Tibial nerve (tissue), 4 donors: ENCODE results near the gene NALCN. TPM values are rescaled to one million over a fixed set of nuclear protein-coding genes. Genes with fewer than 3 reads are reported as not detected.
A peak's percentile ranks its signal among the peaks of the same experiment; 100 is the strongest.

Experiments used
- DNase-seq, 2 donors: peaks; one replicate each; pipeline ENCODE4 v3.0.0-alpha.2; 2019; ENCODE audit warnings: low spot score in 2 of 2
- H3K27ac ChIP-seq, 4 donors: fragments of 200-600 bp; sonication (generic) in 3 of 4; one replicate each; pipeline ENCODE4 v1.5.1; 2017 to 2019; ENCODE audit warnings: mild to moderate bottlenecking in 1 of 4
- H3K27me3 ChIP-seq, 2 donors: fragments of 200-600 bp; sonication (generic) in 1 of 2; one replicate each; pipeline versions ENCODE4 v1.5.1 to v1.6.0; 2017 to 2019
- H3K36me3 ChIP-seq, 3 donors: fragments of 200-600 bp; sonication (generic); one replicate each; pipeline ENCODE4 v1.5.1; 2018 to 2019
- H3K4me1 ChIP-seq, 4 donors: fragments of 200-600 bp; sonication (generic) in 3 of 4; one replicate each; pipeline ENCODE4 v1.5.1; 2017 to 2019
- H3K4me3 ChIP-seq, 4 donors: fragments of 200-600 bp; sonication (generic) in 3 of 4; one replicate each; pipeline ENCODE4 v1.5.1; 2017 to 2019; ENCODE audit warnings: mild to moderate bottlenecking in 1 of 4, moderate library complexity in 1 of 4
- H3K9me3 ChIP-seq, 4 donors: fragments of 200-600 bp; sonication (generic) in 3 of 4; one replicate each; pipeline ENCODE4 v1.5.1; 2017 to 2019
- EP300 ChIP-seq, 2 donors: sonication (generic); formaldehyde crosslinking; IDR thresholded peaks; one replicate each; pipeline ENCODE4 v1.6.1; 2017; ENCODE audit warnings: antibody characterized with exemption in 2 of 2, mild to moderate bottlenecking in 1 of 2
- POLR2A ChIP-seq, 2 donors: fragments of 450-650 bp; IDR thresholded peaks; one replicate each; pipeline ENCODE4 v1.6.1; 2017; ENCODE audit warnings: antibody characterized with exemption in 2 of 2, mild to moderate bottlenecking in 2 of 2, moderate library complexity in 2 of 2
- WGBS, 2 donors: methylation state at CpG; one replicate each; pipeline ENCODE4 v1.1.5; 2018; 5-methylcytosine and 5-hydroxymethylcytosine counted together
- total RNA-seq, 4 donors: library from RNA; depleted of rRNA; stranded (reverse); fragments of >200 nt; gene quantifications; one replicate each; pipeline ENCODE4 v1.1.0, GENCODE V29; 2016
- TF ChIP-seq, protein P1 (sequence below), 5 experiments: fragments of 200-600 bp in 3 of 5; fragments of 450-650 bp in 2 of 5; sonication (generic) in 3 of 5; IDR thresholded peaks; one replicate each; pipeline ENCODE4 v1.5.1; 2016 to 2019; ENCODE audit warnings: antibody characterized with exemption in 5 of 5, mild to moderate bottlenecking in 3 of 5, moderate library complexity in 2 of 5

NALCN gene
- total RNA-seq, 4 donors from 2014 or later: 6.0 to 11.8 (median 8.7) TPM

DNA sequence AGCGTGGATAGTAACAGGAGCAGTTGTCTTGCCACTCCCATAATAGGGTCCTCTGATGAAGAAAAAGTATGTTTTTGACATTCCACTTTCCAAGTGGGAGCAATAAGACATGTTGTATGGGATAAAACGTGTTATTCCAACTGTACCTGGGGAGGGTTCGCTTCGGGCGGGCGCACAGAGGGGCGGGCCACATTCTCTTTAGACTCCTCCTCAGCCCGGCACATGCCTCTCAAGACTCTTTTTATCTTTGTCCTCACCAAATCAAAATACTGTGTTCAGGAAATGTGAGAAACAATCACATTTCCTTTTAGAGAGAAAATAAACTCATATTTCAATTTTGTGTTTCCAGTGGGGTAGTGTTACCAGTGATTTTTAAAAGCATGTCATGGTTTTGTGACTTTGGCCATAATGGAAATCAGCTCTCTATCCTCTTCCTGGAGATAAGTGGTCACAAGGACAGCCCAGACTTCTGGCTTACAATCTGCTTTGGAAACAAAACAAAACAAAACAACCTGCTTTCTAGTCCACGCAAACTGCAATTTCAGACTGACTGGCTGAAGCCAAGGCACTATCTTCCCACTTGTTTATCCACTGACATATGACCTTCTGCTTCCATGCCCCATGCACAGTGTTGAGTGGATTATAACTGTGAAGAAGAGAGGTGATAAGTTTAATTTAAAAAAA, 276.1 kb downstream of the NALCN start:
- no peak overlapping the region for H3K27ac ChIP-seq
- no peaks in the 10 kb centered on the region for H3K27me3 ChIP-seq
- WGBS, 2 donors: 80 to 84% methylated on average over 9 of the region's 9 CpGs
- no peaks in the 10 kb centered on the region for H3K36me3 ChIP-seq
- no peak for TF ChIP-seq EP300 (IDR thresholded peaks at IDR 0.05)
- TF ChIP-seq, protein P1, sequence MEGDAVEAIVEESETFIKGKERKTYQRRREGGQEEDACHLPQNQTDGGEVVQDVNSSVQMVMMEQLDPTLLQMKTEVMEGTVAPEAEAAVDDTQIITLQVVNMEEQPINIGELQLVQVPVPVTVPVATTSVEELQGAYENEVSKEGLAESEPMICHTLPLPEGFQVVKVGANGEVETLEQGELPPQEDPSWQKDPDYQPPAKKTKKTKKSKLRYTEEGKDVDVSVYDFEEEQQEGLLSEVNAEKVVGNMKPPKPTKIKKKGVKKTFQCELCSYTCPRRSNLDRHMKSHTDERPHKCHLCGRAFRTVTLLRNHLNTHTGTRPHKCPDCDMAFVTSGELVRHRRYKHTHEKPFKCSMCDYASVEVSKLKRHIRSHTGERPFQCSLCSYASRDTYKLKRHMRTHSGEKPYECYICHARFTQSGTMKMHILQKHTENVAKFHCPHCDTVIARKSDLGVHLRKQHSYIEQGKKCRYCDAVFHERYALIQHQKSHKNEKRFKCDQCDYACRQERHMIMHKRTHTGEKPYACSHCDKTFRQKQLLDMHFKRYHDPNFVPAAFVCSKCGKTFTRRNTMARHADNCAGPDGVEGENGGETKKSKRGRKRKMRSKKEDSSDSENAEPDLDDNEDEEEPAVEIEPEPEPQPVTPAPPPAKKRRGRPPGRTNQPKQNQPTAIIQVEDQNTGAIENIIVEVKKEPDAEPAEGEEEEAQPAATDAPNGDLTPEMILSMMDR (IDR thresholded peaks at IDR 0.05): no peak
- TF ChIP-seq POLR2A (IDR thresholded peaks at IDR 0.05): no peak
- no peak overlapping the region for H3K4me3 ChIP-seq
- no peaks in the 10 kb centered on the region for H3K4me1 ChIP-seq
- no peaks in the 10 kb centered on the region for H3K9me3 ChIP-seq
- DNase-seq: no peak

DNA sequence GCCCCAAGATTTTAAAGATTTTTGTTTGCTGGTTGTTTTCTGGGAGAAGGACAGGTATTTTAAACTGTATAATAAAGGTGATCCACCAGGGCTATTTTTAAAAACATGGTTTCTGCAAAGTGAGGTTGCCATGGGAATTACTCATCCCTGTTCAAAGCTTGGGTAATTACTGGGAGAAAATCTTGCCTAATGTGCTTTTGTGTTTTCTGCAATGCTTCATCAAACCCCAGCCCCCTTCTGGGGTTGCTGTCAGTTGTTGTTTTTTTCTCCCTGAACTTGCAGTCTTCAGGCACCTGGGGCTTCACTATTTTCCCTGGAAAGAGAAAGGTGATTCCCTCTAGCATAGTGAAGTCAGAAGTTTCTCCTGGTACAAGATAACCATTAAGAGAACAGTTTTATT, 277.2 kb downstream of the NALCN start:
- Histone ChIP-seq H3K27ac (no peak overlapping the region), H3K4me3 (no peak overlapping the region), H3K36me3 (no peaks in the 10 kb centered on the region)

DNA sequence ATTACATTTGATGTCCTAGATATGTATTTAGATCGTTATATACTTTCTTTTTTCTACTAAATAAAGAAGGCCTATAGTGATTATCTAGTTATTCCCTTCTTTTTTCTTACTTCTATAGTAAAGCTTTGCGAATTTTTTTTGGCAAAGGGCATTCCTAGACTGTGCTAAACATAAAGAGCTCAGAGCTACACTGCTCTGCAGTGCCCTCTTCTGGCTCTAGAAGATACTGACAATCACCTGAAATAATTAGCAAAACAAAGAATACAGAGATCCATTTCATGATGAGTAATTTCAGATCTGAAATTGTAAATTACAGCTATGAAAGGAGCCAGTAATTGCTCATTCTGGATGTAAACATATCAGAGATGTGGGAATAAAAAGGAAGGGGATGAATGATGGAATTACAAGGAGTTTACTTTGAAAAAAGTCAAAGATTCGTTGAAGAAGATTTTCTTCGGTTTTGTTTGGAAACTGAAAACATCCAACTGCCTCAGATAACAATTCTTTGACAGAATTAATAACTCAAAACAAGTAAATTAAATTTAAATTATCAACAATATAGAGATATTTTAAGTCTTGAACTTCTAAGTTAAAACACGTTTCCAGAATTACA, 288.5 kb downstream of the NALCN start:
- WGBS, 2 donors: 62 to 67% methylated on average over 5 of the region's 5 CpGs
- Histone ChIP-seq H3K9me3 (no peaks in the 10 kb centered on the region), H3K27ac (no peak overlapping the region), H3K27me3 (no peaks in the 10 kb centered on the region), H3K4me1 (no peaks in the 10 kb centered on the region), H3K4me3 (no peak overlapping the region), H3K36me3 (no peaks in the 10 kb centered on the region)
- no peak for TF ChIP-seq EP300 (IDR thresholded peaks at IDR 0.05)
- TF ChIP-seq, protein P1 (IDR thresholded peaks at IDR 0.05): peak; percentile 51 to 60 (median 55)
- no peak for TF ChIP-seq POLR2A (IDR thresholded peaks at IDR 0.05)
- DNase-seq: peak in 1 of 2 donors; percentile 23

More for the DNA sequence above, 277.2 kb downstream of the NALCN start:
- TF ChIP-seq, protein P1 (IDR thresholded peaks at IDR 0.05): no peak
- TF ChIP-seq EP300 (IDR thresholded peaks at IDR 0.05) (no peak), POLR2A (IDR thresholded peaks at IDR 0.05) (no peak)
- Histone ChIP-seq H3K4me1 (no peaks in the 10 kb centered on the region), H3K9me3 (no peaks in the 10 kb centered on the region), H3K27me3 (no peaks in the 10 kb centered on the region)
- DNase-seq: no peak

DNA sequence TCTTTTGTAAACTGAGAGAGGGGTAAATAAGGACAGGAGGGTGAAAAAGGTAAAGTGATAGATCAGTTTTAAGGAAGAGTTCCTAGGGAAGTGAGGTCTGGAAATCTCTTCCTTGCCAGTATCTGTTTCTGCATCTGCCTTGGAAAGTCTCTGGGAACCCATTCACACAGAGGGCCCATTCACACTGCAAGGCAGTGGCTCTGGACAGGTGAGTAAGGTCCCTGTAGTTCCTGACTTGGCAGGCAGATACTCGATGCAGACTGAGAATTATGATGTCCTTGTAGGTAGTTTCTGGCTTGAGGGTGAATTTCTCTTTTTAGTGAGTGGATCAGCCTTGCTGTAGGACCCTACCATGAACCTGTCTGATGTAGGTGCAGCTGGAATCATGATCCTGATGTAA, 293.3 kb downstream of the NALCN start:
- Histone ChIP-seq H3K9me3 (no peaks in the 10 kb centered on the region), H3K36me3 (no peaks in the 10 kb centered on the region), H3K27ac (no peak overlapping the region), H3K4me1 (no peaks in the 10 kb centered on the region), H3K4me3 (no peak overlapping the region), H3K27me3 (no peaks in the 10 kb centered on the region)
- TF ChIP-seq POLR2A (IDR thresholded peaks at IDR 0.05): no peak
- no peak for TF ChIP-seq EP300 (IDR thresholded peaks at IDR 0.05)
- TF ChIP-seq, protein P1 (IDR thresholded peaks at IDR 0.05): no peak
- 70 to 79% methylated on average over 1 of the region's 1 CpG for WGBS, 2 donors
- no peak for DNase-seq

DNA sequence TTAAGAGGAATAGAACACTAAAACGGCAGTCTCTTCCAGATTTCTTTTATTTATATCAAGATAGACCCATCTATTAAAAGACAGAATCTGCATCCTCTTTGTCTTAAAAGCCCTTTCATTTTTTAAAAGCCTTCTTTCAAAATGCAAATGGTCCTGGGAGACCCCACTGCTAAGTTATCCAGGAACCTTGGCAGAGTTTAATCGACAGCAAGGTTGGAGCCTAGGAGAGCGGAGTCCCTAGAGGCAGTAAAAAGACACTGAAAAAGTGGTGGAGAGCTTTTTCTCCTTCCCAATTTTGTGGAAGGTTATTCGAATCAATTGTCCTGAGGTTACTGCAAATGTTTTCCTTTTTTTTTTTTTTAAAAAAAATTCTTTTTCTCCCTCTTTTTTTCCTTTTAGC, 294.7 kb downstream of the NALCN start:
- TF ChIP-seq, protein P1 (IDR thresholded peaks at IDR 0.05): no peak
- TF ChIP-seq EP300 (IDR thresholded peaks at IDR 0.05) (no peak), POLR2A (IDR thresholded peaks at IDR 0.05) (no peak)
- H3K27ac ChIP-seq: no peak overlapping the region
- no peaks in the 10 kb centered on the region for H3K4me1 ChIP-seq
- WGBS, 2 donors: 64 to 66% methylated on average over 4 of the region's 4 CpGs
- H3K4me3 ChIP-seq: no peak overlapping the region
- DNase-seq: no peak
- H3K9me3 ChIP-seq: no peaks in the 10 kb centered on the region
- no peaks in the 10 kb centered on the region for H3K27me3 ChIP-seq
- no peaks in the 10 kb centered on the region for H3K36me3 ChIP-seq
